Gastroesophageal sphincter (tissue), 4 donors: ENCODE data around the gene RALGPS1. TPM values are rescaled to one million over a fixed set of nuclear protein-coding genes. Genes with fewer than 3 reads are reported as not detected.

Experiments
- ATAC-seq: fragments of 150-250 bp; one replicate; pipeline ENCODE4 v1.9.1; 2016; ENCODE audit warnings: mild to moderate bottlenecking, moderate library complexity
- H3K27ac ChIP-seq, 4 donors: fragments of 200-600 bp; sonication (generic) in 3 of 4; 1 replicate in 3 of 4; 2 replicates in 1 of 4; pipeline ENCODE4 v1.5.1; 2016 to 2019
- H3K27me3 ChIP-seq: fragments of 200-600 bp; sonication (generic); one replicate; pipeline ENCODE4 v1.5.1; 2019
- H3K36me3 ChIP-seq, 2 donors: fragments of 200-600 bp; sonication (generic); one replicate each; pipeline ENCODE4 v1.5.1; 2019; ENCODE audit warnings: control low read depth in 1 of 2
- H3K4me1 ChIP-seq, 3 donors: fragments of 200-600 bp; sonication (generic); 1 replicate in 2 of 3; 2 replicates in 1 of 3; pipeline ENCODE4 v1.5.1; 2016 to 2019; ENCODE audit warnings: control low read depth in 2 of 3
- H3K4me3 ChIP-seq, 2 donors: fragments of 200-600 bp; sonication (generic); one replicate each; pipeline ENCODE4 v1.5.1; 2019; ENCODE audit warnings: mild to moderate bottlenecking in 1 of 2, moderate library complexity in 1 of 2
- H3K9me3 ChIP-seq, 3 donors: fragments of 200-600 bp; sonication (generic); one replicate each; pipeline ENCODE4 v1.5.1; 2017 to 2019; ENCODE audit warnings: control low read depth in 2 of 3
- EP300 ChIP-seq: sonication (generic); formaldehyde crosslinking; IDR thresholded peaks from one replicate; pipeline ENCODE4 v1.6.1; 2017; ENCODE audit warnings: antibody characterized with exemption, mild to moderate bottlenecking
- POLR2A ChIP-seq, 2 donors: fragments of 450-650 bp; IDR thresholded peaks; one replicate each; pipeline ENCODE4 v1.6.1; 2017; ENCODE audit warnings: antibody characterized with exemption in 2 of 2, mild to moderate bottlenecking in 2 of 2, moderate library complexity in 1 of 2
- POLR2AphosphoS5 ChIP-seq: sonication (generic); formaldehyde crosslinking; IDR thresholded peaks from one replicate; pipeline ENCODE4 v1.6.1; 2017; ENCODE audit warnings: antibody characterized with exemption
- WGBS, 2 donors: methylation state at CpG; one replicate each; pipeline ENCODE4 v1.1.5; 2018; ENCODE audit warnings: low coverage in 1 of 2; 5-methylcytosine and 5-hydroxymethylcytosine counted together
- total RNA-seq, 4 donors: library from RNA; depleted of rRNA; stranded (reverse); fragments of >200 nt; gene quantifications; one replicate each; pipeline ENCODE4 v1.1.0, GENCODE V29; 2016
- TF ChIP-seq, protein P1 (sequence below), 4 experiments: fragments of 200-600 bp in 2 of 4; fragments of 450-650 bp in 2 of 4; sonication (generic) in 1 of 4; IDR thresholded peaks; one replicate each; pipeline ENCODE4 v1.5.1; 2017 to 2019; ENCODE audit warnings: antibody characterized with exemption in 4 of 4, mild to moderate bottlenecking in 2 of 4, moderate library complexity in 2 of 4

Gene RALGPS1
- total RNA-seq, 4 donors from 2014 or later: 5.9 to 17.4 (median 11.3) TPM

DNA sequence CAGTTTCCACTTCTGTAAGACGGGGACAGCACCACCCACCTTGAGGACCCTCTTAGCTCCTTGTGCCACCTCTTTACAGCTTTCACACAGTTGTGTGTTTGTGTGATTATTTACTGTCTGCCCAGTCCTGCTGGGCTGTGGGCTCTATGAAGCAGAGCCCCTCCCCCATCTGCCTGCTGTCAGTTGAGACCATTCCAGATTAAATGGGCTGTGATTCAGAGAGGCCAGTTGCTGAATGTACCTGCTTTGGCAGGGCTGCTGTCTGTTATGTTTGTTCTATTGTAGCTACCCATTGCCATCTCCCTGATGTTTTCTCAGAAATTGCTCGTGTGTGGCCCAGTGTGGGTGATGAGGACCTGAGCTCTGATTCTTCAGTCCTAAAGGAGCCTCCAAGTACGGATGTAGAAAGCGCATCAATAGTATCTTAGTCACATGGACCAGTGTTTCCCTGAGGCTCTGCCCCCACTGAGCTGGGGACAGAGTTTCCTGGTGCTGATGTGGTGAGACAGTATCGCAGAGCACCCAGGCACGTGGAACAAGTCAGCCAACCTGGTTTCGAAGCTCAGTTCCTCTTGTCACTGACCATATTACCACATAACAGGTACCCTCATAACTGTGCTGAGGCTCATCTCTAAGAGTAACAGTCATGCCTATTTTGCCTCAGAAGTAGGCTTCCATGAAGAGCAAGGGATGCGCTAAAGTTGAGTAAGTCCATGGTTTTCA lies 204.2 kb downstream of the RALGPS1 start:
- TF ChIP-seq, protein P1, sequence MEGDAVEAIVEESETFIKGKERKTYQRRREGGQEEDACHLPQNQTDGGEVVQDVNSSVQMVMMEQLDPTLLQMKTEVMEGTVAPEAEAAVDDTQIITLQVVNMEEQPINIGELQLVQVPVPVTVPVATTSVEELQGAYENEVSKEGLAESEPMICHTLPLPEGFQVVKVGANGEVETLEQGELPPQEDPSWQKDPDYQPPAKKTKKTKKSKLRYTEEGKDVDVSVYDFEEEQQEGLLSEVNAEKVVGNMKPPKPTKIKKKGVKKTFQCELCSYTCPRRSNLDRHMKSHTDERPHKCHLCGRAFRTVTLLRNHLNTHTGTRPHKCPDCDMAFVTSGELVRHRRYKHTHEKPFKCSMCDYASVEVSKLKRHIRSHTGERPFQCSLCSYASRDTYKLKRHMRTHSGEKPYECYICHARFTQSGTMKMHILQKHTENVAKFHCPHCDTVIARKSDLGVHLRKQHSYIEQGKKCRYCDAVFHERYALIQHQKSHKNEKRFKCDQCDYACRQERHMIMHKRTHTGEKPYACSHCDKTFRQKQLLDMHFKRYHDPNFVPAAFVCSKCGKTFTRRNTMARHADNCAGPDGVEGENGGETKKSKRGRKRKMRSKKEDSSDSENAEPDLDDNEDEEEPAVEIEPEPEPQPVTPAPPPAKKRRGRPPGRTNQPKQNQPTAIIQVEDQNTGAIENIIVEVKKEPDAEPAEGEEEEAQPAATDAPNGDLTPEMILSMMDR (IDR thresholded peaks at IDR 0.05): no peak
- TF ChIP-seq POLR2A (IDR thresholded peaks at IDR 0.05) (no peak), EP300 (no peak), POLR2AphosphoS5 (no peak)
- no peak overlapping the region for H3K4me3 ChIP-seq
- no peak for ATAC-seq
- peaks cover 6 to 76% (median 27%) of the 10 kb centered on the region in 3 donors for H3K4me1 ChIP-seq
- no peaks in the 10 kb centered on the region for H3K9me3 ChIP-seq
- H3K27me3 ChIP-seq: no peaks in the 10 kb centered on the region
- WGBS, 2 donors: 73% methylated on average over 3 to 6 of the region's 8 CpGs
- peak overlapping the region in 1 of 4 donors; percentile 15 for H3K27ac ChIP-seq
- H3K36me3 ChIP-seq: no peaks in the 10 kb centered on the region

DNA sequence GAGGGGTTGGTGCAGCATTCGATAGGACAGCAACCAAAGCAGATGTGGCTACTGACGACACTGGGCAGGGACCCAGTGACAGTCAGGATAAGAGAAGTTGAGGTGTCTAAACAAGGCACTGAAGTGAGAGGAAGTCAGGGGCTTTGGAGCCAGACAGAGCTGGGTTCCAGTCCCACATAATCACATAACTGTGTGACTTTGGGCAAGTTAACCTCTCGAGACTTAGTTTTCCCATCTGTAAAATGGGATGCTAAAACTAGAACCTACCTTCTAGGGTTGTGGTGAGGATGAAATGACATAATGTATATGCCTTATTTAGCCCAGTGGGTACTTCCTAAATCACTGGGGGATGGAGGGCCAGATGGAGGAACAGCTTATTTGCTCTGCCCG lies 204.7 kb downstream of the RALGPS1 start:
- ATAC-seq: no peak
- Histone ChIP-seq H3K4me1 (peaks cover 6 to 78% (median 27%) of the 10 kb centered on the region in 3 donors), H3K4me3 (no peak overlapping the region), H3K27ac (no peak overlapping the region), H3K36me3 (no peaks in the 10 kb centered on the region), H3K27me3 (no peaks in the 10 kb centered on the region), H3K9me3 (no peaks in the 10 kb centered on the region)
- 76 to 92% methylated on average over 4 of the region's 4 CpGs for WGBS, 2 donors
- TF ChIP-seq, protein P1 (IDR thresholded peaks at IDR 0.05): no peak
- TF ChIP-seq EP300 (no peak), POLR2A (IDR thresholded peaks at IDR 0.05) (no peak), POLR2AphosphoS5 (no peak)

DNA sequence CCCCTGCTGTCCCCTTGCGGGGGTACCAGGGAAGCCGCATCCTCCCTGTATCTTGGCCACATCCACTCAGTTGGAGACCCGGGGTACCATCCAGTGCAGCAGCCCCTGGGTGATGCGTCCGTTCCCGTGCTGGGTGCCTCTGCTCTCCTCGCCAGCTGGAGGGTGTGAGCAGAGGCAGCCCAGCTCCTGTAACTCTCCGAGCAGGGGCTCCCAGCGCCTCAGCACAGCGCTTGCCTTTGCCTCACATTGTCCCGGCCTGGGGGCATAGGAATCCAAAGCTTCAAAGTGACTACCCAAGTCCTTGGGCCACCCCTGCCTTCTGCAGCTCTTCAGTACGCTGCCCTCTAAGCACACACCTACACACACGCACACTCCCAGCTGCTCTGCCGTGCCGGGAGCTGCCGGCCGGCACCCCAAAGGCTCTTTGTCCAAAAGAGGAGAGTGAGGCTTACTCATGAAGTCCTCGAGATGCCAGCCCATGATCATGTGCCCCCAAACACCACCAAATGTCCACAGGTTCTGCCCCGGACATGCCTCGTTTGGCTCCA lies 207.1 kb downstream of the RALGPS1 start:
- TF ChIP-seq POLR2AphosphoS5: no peak
- TF ChIP-seq, protein P1 (IDR thresholded peaks at IDR 0.05): peak in 1 of 4 experiments; percentile 3
- H3K9me3 ChIP-seq: no peaks in the 10 kb centered on the region
- ATAC-seq: no peak
- peak overlapping the region; percentile 50 to 68 for H3K4me3 ChIP-seq
- peak overlapping the region; percentile 67 to 93 (median 90) for H3K27ac ChIP-seq
- H3K4me1 ChIP-seq: peaks cover 6 to 82% (median 27%) of the 10 kb centered on the region in 3 donors
- WGBS, 2 donors: 6% methylated on average over 6 of the region's 20 CpGs; no CpG with 5 or more reads in 1 of the 2 donors
- no peaks in the 10 kb centered on the region for H3K36me3 ChIP-seq
- no peaks in the 10 kb centered on the region for H3K27me3 ChIP-seq

DNA sequence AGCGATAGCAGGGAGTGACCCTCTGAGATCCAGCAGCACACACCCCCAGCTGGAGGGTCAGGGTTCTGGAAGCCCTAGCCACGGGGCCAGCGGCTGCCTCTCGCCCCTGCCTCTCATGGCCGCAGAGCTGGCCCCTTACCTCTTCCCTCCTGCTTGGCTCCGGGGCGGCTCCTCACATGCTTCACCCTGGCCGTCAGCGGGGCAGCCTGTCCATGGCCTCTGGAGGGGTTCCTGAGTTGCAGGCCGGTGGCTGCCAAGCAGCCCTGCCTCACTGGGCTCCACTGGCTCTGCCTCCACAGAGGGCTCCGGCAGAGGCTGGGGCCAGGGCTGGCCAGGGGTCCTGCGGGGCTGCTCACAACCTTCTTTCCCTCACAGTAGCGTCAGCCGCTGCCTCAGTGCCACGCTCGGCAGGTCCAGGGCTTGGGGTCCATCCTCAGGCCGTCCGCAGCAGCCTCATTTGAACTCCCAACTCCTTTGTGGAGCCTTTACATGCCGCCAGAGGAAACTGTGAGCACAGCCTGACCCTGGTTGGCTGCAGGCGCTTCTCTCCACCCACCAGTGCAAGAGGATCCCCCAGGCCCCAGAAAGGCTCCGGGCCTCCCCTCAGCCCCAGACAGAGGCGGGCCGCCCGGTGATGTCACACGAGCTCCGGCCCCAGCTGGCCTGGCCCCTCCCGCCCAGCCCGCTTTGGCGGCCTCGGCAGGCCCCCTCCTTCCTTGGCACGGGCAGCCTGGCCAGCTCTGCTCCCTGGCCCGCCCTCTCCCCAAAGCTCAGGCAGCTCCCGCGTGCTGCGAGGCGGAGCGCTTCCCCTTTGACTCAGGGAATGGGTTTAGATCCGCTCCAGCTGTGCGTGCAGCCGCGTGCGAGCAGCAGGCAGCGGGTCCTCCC lies 207.8 kb downstream of the RALGPS1 start, which contains the start of gene ANGPTL2:
Gene ANGPTL2, minus strand, starts transcription at position 460 of the 888 bp plus-strand sequence. CDS start 13,904 bp downstream, outside the sequence.
- WGBS, 2 donors: no CpG with 5 or more reads among the region's 43 CpGs
- TF ChIP-seq EP300: no peak
- peak; percentile 73 to 78 for TF ChIP-seq POLR2A (IDR thresholded peaks at IDR 0.05)
- TF ChIP-seq, protein P1 (IDR thresholded peaks at IDR 0.05): peak in 1 of 4 experiments; percentile 24
- peak; percentile 93 for TF ChIP-seq POLR2AphosphoS5
- Histone ChIP-seq H3K36me3 (no peaks in the 10 kb centered on the region), H3K4me3 (peak within 1 kb of the TSS; percentile 50 to 68), H3K4me1 (peaks cover 6 to 82% (median 27%) of the 10 kb centered on the region in 3 donors), H3K27ac (peak within 1 kb of the TSS; percentile 67 to 93 (median 90)), H3K9me3 (no peaks in the 10 kb centered on the region), H3K27me3 (no peaks in the 10 kb centered on the region)
- ATAC-seq: peak; percentile 93
